Breast epithelium (tissue), 3 donors: ENCODE results near the gene TMX3.

Experiments
- POLR2A ChIP-seq: fragments of 450-650 bp; IDR thresholded peaks from one replicate; pipeline ENCODE4 v1.6.1; 2016; ENCODE audit warnings: antibody characterized with exemption, mild to moderate bottlenecking, moderate library complexity
- TF ChIP-seq, protein P1 (sequence below), 3 donors: fragments of 450-650 bp; IDR thresholded peaks; one replicate each; pipeline ENCODE4 v1.5.1; 2016 to 2017; ENCODE audit warnings: antibody characterized with exemption in 3 of 3, mild to moderate bottlenecking in 3 of 3, moderate library complexity in 3 of 3

DNA sequence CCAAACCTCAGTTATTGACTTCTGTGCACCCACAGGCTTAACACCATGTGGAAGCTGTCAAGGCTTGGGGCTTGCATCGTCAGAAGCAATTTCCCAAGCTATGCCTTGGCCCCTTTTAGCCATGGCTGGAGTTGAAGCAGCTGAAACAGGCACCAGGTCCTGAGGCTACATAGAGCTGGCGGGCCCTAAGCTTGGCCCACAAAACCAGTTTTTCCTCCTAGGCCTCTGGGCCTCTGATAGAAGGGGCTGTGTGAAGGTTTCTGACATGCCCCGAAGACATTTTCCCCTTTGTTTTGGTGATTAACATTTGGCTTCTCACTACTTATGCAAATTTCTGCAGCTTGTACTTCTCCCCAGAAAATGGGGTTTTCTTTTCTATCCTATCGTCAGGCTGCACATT lies 9.1 kb upstream of the TMX3 start:
- TF ChIP-seq, protein P1, sequence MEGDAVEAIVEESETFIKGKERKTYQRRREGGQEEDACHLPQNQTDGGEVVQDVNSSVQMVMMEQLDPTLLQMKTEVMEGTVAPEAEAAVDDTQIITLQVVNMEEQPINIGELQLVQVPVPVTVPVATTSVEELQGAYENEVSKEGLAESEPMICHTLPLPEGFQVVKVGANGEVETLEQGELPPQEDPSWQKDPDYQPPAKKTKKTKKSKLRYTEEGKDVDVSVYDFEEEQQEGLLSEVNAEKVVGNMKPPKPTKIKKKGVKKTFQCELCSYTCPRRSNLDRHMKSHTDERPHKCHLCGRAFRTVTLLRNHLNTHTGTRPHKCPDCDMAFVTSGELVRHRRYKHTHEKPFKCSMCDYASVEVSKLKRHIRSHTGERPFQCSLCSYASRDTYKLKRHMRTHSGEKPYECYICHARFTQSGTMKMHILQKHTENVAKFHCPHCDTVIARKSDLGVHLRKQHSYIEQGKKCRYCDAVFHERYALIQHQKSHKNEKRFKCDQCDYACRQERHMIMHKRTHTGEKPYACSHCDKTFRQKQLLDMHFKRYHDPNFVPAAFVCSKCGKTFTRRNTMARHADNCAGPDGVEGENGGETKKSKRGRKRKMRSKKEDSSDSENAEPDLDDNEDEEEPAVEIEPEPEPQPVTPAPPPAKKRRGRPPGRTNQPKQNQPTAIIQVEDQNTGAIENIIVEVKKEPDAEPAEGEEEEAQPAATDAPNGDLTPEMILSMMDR (IDR thresholded peaks at IDR 0.05), result no peak
- TF ChIP-seq POLR2A, result no peak
